Inflammatory macrophage (primary cell): Measurements from ENCODE around the gene BCKDHB.
A peak's percentile ranks its signal among the peaks of the same experiment; 100 is the strongest.

ENCODE experiments used
- DNase-seq, 2 donors: peaks; one replicate each; pipeline ENCODE4 v3.0.0-alpha.2; 2020 to 2022

The BCKDHB gene

GRCh38 chr6:80154160-80154559 is 47.7 kb downstream of the BCKDHB start:
- DNase-seq, result no peak

- no peak for DNase-seq
These were observed 49.8 kb downstream of the BCKDHB start for GRCh38 chr6:80156221-80156620.

- DNase-seq, result no peak
These were observed 52.1 kb downstream of the BCKDHB start for GRCh38 chr6:80158478-80158989.

DNA sequence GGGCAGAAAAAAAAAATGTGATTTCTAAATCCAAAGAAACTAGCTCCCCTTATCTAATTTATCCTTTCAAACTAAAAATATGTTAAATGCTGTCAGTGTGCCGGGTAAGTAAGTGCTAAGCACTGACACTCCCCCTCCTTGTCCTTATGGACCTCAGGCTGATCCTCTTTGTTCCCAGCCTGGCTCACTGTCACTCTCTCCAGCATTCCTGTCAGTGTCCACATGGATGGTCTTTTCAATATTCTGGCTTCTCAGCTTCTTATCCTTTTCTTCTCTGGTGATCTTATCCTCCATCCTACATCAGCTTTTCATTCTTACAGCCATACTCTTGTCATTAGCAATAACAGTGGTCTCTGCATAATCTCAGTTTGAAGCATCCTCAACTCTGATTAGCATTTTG is 55.0 kb downstream of the BCKDHB start:
- DNase-seq, result no peak

DNA sequence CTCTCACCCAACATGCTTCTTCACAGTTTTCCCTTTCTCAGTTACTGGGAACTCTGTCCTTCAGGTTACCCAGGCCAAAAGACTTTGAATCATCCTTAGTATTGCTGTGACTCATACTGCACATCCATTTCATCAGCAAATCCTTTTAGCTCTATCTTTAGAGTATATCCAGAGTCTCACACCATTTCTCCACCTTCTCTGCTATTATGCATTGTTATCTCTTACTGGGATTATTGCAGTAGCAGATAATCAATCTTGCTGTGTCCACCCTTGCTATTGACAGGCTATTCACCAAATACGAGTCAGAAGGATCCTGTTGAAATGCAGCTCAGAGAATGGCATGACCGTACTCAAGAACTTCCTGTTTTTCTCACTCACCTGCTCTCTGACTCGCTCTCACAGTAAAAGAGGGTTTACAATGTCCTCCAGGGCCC is 57.3 kb downstream of the BCKDHB start:
- DNase-seq, result peak in 1 of 2 donors; percentile 29

DNA sequence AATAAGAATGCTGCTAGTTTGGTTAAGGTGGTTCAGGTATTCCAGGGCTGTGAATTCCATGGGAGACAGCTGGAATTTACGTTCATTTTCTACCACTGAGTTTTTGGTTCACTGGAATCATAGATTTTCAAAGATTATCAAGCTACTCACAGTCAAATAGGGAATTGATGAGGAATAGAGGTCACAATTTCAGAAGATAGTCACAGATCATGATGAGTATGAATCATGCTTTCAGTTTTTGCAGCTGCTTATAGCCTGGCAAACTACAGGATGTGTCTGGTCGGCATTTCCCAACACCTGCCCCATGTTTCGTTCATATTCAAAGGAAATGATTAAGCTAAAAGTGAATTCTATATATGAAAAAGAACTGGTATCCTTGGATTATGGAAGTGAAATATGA is 58.7 kb downstream of the BCKDHB start:
- peak; percentile 46 to 68 for DNase-seq

DNA sequence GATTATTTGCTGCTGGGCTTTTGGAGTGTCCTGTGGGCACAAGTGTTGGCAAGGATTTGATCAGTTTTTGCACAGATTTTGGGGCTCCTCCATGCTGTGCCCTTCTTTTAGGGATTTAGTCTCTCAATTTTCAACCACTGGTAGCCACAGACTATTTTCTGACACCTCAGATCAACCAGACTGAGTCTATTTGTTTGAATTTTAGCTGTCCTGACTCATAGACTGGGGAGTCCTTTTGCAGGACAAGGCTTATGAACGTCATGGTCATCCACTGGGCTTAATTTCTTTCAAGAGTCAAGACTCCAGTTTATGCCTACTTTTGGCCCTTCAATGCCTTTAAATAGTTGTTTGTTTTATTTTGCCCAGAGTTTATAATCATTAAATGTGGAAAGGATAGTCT is 59.3 kb downstream of the BCKDHB start:
- DNase-seq, result no peak

DNA sequence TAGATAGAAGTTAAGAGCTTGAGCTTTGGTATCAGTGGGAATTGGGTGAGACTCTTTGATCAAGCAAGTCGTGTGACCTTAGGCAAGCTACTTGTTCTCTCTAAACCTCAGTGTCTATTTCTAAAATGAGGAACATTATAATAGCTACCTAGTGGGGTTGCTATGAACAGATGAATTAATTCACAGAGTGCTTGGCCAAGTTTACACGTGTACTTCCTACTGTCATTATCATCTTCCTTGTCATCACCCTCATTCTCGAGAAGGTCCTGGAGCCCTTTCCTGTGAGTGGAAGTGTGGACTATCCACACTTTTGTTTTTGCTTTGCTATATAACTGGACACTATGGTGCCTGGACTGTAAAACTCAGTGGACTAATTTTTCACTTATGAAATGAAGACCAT is 64.0 kb downstream of the BCKDHB start:
- DNase-seq, result no peak

DNA sequence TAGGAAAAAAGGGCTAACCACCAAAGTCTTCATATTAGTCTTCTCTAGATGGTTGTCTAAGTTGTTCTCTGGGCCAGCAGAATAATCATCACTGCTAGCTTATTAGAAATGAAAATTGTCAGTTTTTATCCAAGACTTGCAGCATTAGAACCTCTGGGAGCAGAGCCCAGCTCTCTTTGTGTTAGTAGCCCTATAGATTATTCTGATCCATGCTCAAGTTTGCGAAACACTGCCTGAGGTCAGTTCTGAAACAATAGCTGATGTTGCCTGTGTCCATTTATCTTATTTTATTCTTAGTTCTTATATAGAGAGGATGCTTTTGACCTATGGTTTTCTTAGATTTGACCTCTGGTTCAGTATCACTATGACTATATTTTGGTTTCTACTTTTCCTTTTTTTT is 66.9 kb downstream of the BCKDHB start:
- no peak for DNase-seq

DNA sequence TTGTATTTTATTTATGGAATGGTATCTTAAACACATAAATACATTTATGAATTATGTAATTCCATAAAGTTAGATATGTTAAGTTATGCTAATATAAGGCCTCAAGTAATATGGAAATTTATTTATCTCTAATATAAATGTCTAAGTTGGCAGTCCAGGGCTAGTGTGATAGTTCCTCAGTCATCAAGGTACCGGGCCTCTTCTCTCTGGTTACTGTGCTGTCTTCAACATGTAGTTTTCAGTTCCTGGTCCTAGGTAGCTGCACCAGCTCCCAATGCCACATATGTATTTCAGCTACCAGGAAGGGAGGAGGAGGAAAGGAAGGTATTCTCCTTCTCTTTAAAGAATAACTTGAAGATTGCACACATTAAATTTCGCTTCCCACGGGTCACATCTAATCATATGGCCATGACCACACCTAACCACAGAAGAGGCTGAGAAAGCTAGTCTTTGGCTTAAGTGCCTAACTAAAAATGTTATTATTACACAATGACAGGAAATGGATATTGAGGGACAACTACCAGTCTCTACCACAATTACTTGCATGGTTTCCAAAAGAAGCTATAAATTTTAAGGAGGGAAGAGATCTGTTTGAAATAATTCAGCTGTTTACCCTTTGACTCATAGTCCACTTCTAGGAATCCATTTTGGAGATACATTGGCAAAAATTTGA is 68.6 kb downstream of the BCKDHB start:
- DNase-seq, result peak; percentile 4 to 13

DNA sequence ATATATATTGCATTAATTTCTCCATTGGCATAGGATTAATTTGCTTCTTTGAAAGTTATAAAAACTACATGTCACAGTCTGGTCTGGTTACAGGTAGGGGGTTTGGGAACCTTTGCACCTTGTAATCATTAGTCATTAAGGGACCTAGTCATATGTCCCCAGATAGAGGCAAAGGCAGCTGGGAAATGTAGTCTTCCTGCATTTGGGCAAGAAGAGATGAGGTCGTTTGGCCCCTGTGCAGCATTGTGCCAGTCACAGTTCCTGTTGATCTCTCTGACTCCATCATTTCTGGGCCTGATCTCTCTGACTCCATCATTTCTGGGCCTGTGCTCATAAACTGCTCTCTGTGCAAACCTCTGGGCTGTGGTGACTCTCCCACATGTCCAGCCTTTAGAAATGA is 73.2 kb downstream of the BCKDHB start:
- no peak for DNase-seq

GRCh38 chr6:80181352-80182081 is 75.0 kb downstream of the BCKDHB start:
- no peak for DNase-seq

GRCh38 chr6:80182308-80182707 is 75.8 kb downstream of the BCKDHB start:
- no peak for DNase-seq

DNA sequence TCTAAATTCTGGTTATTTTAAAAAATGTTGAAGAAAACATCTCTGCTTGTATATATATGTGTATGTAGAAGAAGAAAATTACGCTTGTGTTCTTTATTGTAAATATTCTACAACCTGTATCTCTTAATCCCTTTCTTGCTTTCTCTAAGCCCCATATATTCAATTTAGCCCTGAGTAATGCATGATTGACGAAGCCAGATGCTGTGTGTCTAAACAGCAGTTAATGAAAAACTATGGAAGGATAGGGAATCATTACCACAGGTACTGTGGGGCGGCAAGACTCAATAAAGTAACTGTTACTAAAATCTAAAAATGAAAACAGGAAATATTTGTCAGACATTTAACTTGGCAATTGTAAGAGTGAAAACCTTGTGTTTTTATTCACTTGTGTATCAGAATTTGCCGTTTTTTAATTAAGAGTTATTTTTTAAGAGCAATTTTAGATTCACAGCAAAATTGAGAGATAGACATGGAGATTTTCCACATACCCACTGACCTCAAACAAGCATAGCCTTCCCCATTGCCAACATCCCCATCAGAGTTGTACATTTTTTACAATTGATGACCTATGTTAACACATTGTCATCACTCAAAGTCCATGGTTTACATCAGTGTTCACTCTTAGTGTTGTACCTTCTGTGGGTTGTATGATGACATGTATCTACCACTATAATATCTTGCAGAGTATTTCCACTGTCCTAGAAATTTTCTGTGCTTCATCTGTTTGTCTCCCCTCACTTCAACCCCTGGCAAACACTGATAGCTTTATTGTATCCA is 76.7 kb downstream of the BCKDHB start:
- DNase-seq, result no peak

DNA sequence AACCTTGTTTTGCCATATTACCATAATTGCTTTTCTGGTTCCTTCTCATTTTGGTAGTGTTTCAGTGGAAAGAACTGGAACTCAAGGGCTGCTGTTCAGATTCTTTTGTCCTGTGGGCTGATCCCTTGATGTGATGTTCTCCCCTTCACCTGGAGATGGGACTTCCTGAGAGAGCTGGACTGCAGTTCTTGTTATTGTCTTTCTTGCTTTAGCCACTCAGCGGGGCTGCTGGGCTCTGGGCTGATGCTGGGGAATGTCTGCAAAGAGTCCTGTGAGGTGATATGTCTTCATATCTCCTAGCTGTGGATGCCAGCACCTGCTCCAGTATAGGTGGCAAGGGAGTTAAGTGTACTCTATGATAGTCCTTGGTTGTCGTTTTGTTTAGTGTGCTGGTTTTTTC is 79.0 kb downstream of the BCKDHB start:
- DNase-seq, result no peak

DNA sequence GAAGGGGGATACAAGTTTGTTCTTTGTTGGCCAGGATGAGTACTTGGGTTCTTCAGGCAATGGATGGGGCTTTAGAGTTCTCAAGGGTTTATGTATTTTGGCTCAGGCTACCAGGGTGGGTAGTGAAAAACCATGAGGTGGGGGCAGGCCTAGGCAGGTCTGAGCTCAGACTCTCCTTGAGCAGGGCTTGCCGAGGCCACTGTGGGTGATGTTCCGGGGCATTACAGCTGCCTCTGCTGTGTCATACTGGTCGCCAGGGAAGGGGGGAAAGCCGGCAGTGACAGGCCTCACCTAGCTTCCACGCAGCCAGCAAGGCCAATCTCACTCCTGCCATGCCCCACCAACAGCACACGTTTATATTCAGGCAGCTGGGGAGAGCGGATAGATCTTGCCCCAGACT is 79.6 kb downstream of the BCKDHB start:
- no peak for DNase-seq

DNA sequence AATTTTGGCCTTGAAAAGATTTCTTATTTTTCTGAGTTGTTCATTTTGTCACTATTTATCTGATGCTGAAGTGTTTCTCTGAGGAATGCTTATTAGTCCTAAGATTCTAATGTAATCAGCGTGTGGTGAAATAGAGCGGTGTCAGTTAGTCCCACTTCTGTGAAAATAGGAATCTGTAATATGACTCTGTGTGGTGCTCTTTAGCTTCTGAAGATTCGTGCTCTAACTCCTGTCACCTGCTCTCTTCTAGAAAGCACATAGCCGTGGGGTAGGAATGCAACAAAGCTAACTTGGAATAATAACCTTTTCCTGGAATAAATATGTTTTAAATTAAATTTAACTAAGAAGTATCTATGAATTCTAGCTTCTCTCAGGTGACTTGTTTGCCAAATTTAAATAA is 90.4 kb downstream of the BCKDHB start:
- DNase-seq, result no peak

DNA sequence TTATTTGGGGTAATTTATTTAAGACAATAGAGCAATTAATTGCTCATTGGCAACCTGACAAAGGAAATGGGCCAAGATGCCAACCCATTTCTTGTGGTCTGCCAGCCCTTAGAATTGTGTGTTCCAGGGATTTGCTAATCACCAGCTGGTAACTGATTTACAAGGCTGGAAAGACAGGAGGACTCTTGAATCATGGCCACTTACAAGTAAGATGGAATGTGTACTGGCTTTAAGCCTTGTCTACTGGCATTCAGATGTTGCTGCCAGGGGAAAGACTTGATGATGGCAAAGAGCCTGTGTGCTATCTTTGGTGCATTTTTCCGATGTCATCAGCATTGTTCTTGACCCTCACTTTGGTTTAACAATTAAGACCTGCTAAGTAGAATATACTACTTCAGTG is 91.0 kb downstream of the BCKDHB start:
- no peak for DNase-seq

GRCh38 chr6:80197986-80198385 is 91.5 kb downstream of the BCKDHB start:
- no peak for DNase-seq

GRCh38 chr6:80203283-80203682 is 96.8 kb downstream of the BCKDHB start:
- DNase-seq, result no peak

- no peak for DNase-seq
These were observed 98.9 kb downstream of the BCKDHB start for GRCh38 chr6:80205404-80205803.

GRCh38 chr6:80206758-80207157 is 100.3 kb downstream of the BCKDHB start:
- no peak for DNase-seq

GRCh38 chr6:80209430-80209829 is 103.0 kb downstream of the BCKDHB start:
- DNase-seq, result no peak

- DNase-seq, result no peak
These were observed 104.1 kb downstream of the BCKDHB start for GRCh38 chr6:80210618-80211017.
